ENCODE results near the gene MEAF6. TPM values are rescaled to one million over a fixed set of nuclear protein-coding genes. Genes with fewer than 3 reads are reported as not detected.
A peak's percentile ranks its signal among the peaks of the same experiment; 100 is the strongest.

The MEAF6 gene
- total and polyA plus RNA-seq, 2 of the 4 experiments (the other 2 are of a cell fraction): 36.2 to 40.7 TPM

- Histone ChIP-seq H3K23ac (ENCODE audit: low read depth, low read length) (peak overlapping the region; percentile 97), H2BK120ac (ENCODE audit: low read depth, low read length) (peak overlapping the region; percentile 92), H4K20me1 (ENCODE audit: insufficient read depth, low read length) (peaks cover 8% of the 10 kb centered on the region; the same call in 1 of the 2 replicates), H3K14ac (replicated peaks; ENCODE audit: low read depth, low read length) (peak overlapping the region; percentile 99), H3K36me3 (ENCODE audit: control insufficient read depth, insufficient read depth, low read length) (peaks cover 7% of the 10 kb centered on the region), H2BK20ac (ENCODE audit: low read depth, low read length) (no peak overlapping the region), H2AK5ac (ENCODE audit: low read depth, low read length) (no peak overlapping the region; the same call in 1 of the 2 replicates), H2BK15ac (ENCODE audit: low read depth, low read length) (peak overlapping the region; percentile 93; the same call in 1 of the 3 replicates), H3K4ac (ENCODE audit: low read depth, low read length) (peak overlapping the region; percentile 97), H3K9ac (ENCODE audit: low read depth, low read length) (peak overlapping the region; percentile 93), H2AFZ (replicated peaks; ENCODE audit: low read length, poor library complexity) (peak overlapping the region; percentile 99), H3K18ac (ENCODE audit: low read depth, low read length) (peak overlapping the region; percentile 67), H3K4me2 (ENCODE audit: low read depth, low read length) (peak overlapping the region; percentile 94), H4K8ac (ENCODE audit: low read depth in 2 of 2, low read length in 2 of 2) (peak overlapping the region; percentile 95 to 97), H3K9me3 (ENCODE audit: control insufficient read depth, insufficient read depth, low read length) (no peaks in the 10 kb centered on the region), H3K56ac (ENCODE audit: extremely low read depth, insufficient read depth, low read length) (peak overlapping the region; percentile 97), H3K79me1 (ENCODE audit: low read depth in 1 of 2, low read length in 2 of 2) (peaks cover 7 to 22% of the 10 kb centered on the region in 2 experiments; a peak in 3 of 4 replicates), H3K27ac (ENCODE audit: insufficient read depth, low read length) (peak overlapping the region; percentile 93), H2BK5ac (ENCODE audit: low read depth, low read length, poor library complexity, severe bottlenecking) (peak overlapping the region; percentile 94), H4K91ac (ENCODE audit: insufficient read depth, low read depth, low read length) (peak overlapping the region; percentile 94), H2AK9ac (replicated peaks; ENCODE audit: low read depth, low read length, poor library complexity) (peak overlapping the region; percentile 84), H3K27me3 (ENCODE audit: control insufficient read depth, insufficient read depth, low read length) (no peaks in the 10 kb centered on the region), H3K4me3 (ENCODE audit: insufficient read depth, low read depth, low read length) (peak overlapping the region; percentile 71), H3K9me1 (ENCODE audit: insufficient read depth, low read length) (no peaks in the 10 kb centered on the region; the same call in 1 of the 2 replicates), H3K4me1 (ENCODE audit: control insufficient read depth, insufficient read depth, low read length) (peaks cover 2% of the 10 kb centered on the region; the same call in 1 of the 2 replicates), H4K5ac (ENCODE audit: low read depth, low read length) (peak overlapping the region; percentile 76)
- DNase-seq (no peak), ATAC-seq (ENCODE audit: low read depth) (no peak)
- in situ Hi-C loops (cut with MboI; ENCODE audit: low sequenced_read_pairs): no loop called here
- ChIA-PET CTCF (interaction anchor here (0.6 to 1.5 kb wide), 8 partner anchors 9 to 1325 kb away, joined by 3 to 10 read pairs (median 5); no protein-coding TSS in a partner anchor), POLR2A (ENCODE audit: unreplicated experiment) (no interaction called here)
- dilution Hi-C loops (cut with HindIII; ENCODE audit: low sequenced_read_pairs, unreplicated experiment): no loop called here
- BruUV-seq (replicated peaks): TSS peak; percentile 93
- no CpG with 5 or more reads among the region's 18 CpGs for WGBS, 2 experiments (ENCODE audit: extremely low coverage in 2 of 2, insufficient read length in 1 of 2)
- intact Hi-C loops (cut with micrococcal nuclease): loop anchor here (2.0 kb wide), 3 partner anchors 19 to 167 kb away; no protein-coding TSS in a partner anchor
- TF ChIP-seq, protein P1, sequence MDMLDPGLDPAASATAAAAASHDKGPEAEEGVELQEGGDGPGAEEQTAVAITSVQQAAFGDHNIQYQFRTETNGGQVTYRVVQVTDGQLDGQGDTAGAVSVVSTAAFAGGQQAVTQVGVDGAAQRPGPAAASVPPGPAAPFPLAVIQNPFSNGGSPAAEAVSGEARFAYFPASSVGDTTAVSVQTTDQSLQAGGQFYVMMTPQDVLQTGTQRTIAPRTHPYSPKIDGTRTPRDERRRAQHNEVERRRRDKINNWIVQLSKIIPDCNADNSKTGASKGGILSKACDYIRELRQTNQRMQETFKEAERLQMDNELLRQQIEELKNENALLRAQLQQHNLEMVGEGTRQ (IDR thresholded peaks at IDR 0.05; ENCODE audit: low read depth, low read length): no peak
- TF ChIP-seq RCOR1 (IDR thresholded peaks at IDR 0.05; ENCODE audit: insufficient replicate concordance, low read length) (no peak), BHLHE40 (IDR thresholded peaks at IDR 0.05; ENCODE audit: low read depth, low read length) (no peak), FOS (IDR thresholded peaks at IDR 0.05; ENCODE audit: low read depth, low read length) (no peak), MAZ (IDR thresholded peaks at IDR 0.05; ENCODE audit: borderline replicate concordance, low read depth, low read length) (no peak), POLR2A (IDR thresholded peaks at IDR 0.05; ENCODE audit: low read depth, low read length) (no peak), MXI1 (IDR thresholded peaks at IDR 0.05; ENCODE audit: borderline replicate concordance, low read depth, low read length) (no peak), NFE2L2 (IDR thresholded peaks at IDR 0.05; ENCODE audit: low read depth, low read length) (no peak), RFX5 (IDR thresholded peaks at IDR 0.05; ENCODE audit: low read depth, low read length) (no peak), MAFK (IDR thresholded peaks at IDR 0.05; ENCODE audit: low read depth, low read length) (no peak), SMC3 (IDR thresholded peaks at IDR 0.05; ENCODE audit: low read depth, low read length) (no peak), CTCF (conservative IDR thresholded peaks at IDR 0.05; ENCODE audit: low read depth, low read length) (no peak), ELK1 (IDR thresholded peaks at IDR 0.05; ENCODE audit: borderline replicate concordance, low read depth, low read length) (no peak)
Observed at GRCh38 chr1:37515185-37516034, 844 bp upstream of the MEAF6 start.
